ENCODE measurements around the gene MAP3K2.

MAP3K2 gene

GRCh38 chr2:127332335-127332734 lies 55.4 kb downstream of the MAP3K2 start:
- TF ChIP-seq CTCF (IDR thresholded peaks at IDR 0.05; ENCODE audit: low read depth, low read length, missing control alignments) = no peak
- in situ Hi-C loops (cut with HindIII; ENCODE audit: low sequenced_read_pairs) = no loop called here
- no peak overlapping the region for H3K4me3 ChIP-seq (ENCODE audit: low read depth, low read length)
- DNase-seq (ENCODE audit: low read depth) = no peak

- in situ Hi-C loops (cut with HindIII; ENCODE audit: low sequenced_read_pairs) = no loop called here
- TF ChIP-seq CTCF (IDR thresholded peaks at IDR 0.05; ENCODE audit: low read depth, low read length, missing control alignments) = no peak
- no peak overlapping the region for H3K4me3 ChIP-seq (ENCODE audit: low read depth, low read length)
- no peak for DNase-seq (ENCODE audit: low read depth)
Observed at GRCh38 chr2:127330753-127331152, 57.0 kb downstream of the MAP3K2 start.

GRCh38 chr2:127326289-127326945 lies 61.4 kb downstream of the MAP3K2 start:
- no peak overlapping the region for H3K4me3 ChIP-seq (ENCODE audit: low read depth, low read length)
- no peak for TF ChIP-seq CTCF (IDR thresholded peaks at IDR 0.05; ENCODE audit: low read depth, low read length, missing control alignments)
- DNase-seq (ENCODE audit: low read depth) = no peak
- in situ Hi-C loops (cut with HindIII; ENCODE audit: low sequenced_read_pairs) = no loop called here

GRCh38 chr2:127324635-127325034 lies 63.1 kb downstream of the MAP3K2 start:
- peak; percentile 57 for DNase-seq (ENCODE audit: low read depth)
- H3K4me3 ChIP-seq (ENCODE audit: low read depth, low read length) = no peak overlapping the region
- in situ Hi-C loops (cut with HindIII; ENCODE audit: low sequenced_read_pairs) = no loop called here
- TF ChIP-seq CTCF (IDR thresholded peaks at IDR 0.05; ENCODE audit: low read depth, low read length, missing control alignments) = peak; percentile 50

GRCh38 chr2:127321303-127321702 lies 66.5 kb downstream of the MAP3K2 start:
- no peak for TF ChIP-seq CTCF (IDR thresholded peaks at IDR 0.05; ENCODE audit: low read depth, low read length, missing control alignments)
- in situ Hi-C loops (cut with HindIII; ENCODE audit: low sequenced_read_pairs) = no loop called here
- DNase-seq (ENCODE audit: low read depth) = no peak
- no peak overlapping the region for H3K4me3 ChIP-seq (ENCODE audit: low read depth, low read length)

GRCh38 chr2:127320586-127321275 lies 67.0 kb downstream of the MAP3K2 start:
- no peak overlapping the region for H3K4me3 ChIP-seq (ENCODE audit: low read depth, low read length)
- in situ Hi-C loops (cut with HindIII; ENCODE audit: low sequenced_read_pairs) = no loop called here
- no peak for TF ChIP-seq CTCF (IDR thresholded peaks at IDR 0.05; ENCODE audit: low read depth, low read length, missing control alignments)
- no peak for DNase-seq (ENCODE audit: low read depth)

All from astrocyte of the cerebellum (primary cell).